AG08395 (cell line): ENCODE measurements around the gene BCAS1.

ENCODE experiments used
- DNase-seq: peaks from one replicate; pipeline ENCODE4 v3.0.0; 2012; ENCODE audit warnings: mixed read lengths, low spot score

Gene BCAS1

DNA sequence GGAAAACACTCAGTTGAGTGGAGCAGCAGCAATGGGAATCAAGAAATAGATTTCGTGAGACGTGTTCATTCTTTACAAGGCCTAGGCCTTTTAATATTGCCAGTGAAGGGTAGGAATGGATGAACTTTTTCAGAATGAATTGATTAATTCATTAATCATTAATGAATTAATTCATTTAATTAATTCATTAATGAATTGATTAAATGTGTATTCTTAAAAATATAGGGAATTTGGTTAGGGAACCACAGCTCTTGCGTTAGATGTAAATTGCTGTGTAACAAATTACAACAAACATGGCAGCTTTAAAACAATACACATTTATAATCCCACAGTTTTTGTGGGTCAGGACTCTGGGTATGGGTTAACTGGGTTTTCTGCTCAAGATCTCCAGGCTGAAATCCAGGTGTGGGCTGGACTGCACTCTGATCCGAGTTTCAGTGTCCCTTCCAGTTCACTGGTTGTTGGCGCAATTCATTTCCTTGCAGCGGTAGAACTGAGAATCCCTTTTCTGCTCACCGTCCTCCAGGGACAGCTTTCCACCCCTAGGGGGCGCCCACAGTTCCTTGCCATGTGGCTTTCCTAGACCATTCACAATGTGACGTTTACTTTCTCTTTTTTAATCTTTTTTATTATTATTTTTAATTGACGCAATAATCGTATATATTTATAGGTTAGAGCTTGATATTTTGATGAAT, 32.8 kb upstream of the BCAS1 start:
- DNase-seq = peak; percentile 66

DNA sequence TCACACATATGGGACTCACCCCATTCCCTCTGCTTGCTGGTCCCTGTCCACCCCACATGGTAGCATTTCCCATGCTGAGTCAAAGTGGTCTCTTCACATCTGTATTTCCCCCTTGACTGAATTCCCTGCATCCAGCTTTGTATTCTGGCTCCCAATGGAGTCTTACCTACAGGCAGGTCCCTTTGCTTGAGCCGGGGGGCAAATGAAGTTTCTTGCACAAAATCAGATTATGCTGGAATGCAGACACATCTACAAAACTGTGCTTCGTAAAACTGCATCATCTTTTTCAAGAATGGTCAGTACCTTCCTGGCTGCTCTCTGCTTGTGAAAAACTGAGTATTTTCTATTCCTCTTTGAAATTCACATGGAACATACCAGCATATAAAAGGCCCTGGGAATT, 32.1 kb upstream of the BCAS1 start:
- no peak for DNase-seq

DNA sequence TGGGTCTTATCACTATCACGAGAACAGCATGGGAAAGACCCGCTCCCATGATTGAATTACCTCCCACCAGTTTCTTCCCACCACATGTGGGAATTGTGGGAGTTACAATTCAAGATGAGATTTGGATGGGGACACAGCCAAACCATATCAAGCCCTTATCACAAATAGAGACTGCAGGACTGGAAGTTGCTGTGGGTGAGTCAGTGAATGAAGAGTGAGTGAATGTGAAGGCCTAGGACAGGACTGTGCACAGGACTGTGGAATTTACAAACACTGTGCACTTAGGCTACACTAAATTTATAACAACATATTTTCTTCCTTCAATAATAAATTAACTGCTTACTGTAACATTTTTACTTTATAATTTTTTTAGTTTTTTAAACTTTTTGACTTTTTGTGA, 30.2 kb upstream of the BCAS1 start:
- DNase-seq = no peak

DNA sequence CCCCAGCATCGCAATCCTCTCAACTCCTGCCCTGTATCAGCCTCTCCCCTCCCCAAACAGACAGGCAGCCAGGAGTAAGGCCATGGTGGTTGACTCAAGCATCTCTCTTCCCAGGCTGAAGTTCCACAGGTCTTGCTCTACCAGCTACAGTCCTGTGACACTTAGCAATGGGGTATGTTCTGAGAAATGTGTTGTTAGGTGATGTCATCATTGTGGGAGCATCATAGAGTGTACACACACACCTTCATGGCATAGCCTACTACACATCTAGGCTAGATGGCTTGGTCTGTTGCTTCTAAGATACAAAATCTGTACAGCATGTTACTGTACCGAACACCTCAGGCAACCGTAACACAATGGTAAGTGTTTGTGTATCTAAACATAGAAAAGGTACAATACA, 29.5 kb upstream of the BCAS1 start:
- no peak for DNase-seq

DNA sequence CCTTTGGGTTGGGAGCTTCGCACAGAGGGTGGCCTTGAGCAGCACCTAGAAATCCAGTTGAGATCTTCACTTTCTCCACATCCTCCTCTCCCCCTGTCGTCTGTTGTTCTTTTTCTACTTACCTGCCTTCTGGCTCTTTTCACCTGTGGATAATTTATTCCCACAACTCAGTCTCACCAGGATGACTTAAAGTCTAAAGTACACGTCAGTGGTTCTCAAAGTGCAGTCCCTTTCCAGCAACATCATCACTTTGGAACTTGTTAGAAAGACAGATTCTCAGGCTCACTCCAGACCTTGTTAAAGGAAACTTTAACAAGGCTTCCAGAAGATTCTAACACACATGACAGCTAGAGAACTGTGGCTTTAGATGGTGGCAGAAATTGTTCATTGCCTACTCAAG, 27.7 kb upstream of the BCAS1 start:
- no peak for DNase-seq

DNA sequence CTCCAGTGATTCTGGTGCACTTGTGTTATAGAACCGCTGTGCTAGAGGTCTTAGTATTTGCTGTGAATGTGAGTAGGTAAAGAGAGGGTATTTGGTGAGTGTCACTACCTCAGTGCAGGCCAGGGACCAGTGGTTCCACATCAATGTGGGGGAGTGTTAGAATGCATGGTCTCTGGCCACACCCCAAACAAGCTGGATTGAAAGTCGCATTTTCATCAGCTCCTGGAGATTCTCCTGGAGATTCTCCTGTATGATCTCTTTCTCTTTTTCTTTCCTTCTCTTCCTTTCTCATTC, 26.8 kb upstream of the BCAS1 start:
- no peak for DNase-seq

DNA sequence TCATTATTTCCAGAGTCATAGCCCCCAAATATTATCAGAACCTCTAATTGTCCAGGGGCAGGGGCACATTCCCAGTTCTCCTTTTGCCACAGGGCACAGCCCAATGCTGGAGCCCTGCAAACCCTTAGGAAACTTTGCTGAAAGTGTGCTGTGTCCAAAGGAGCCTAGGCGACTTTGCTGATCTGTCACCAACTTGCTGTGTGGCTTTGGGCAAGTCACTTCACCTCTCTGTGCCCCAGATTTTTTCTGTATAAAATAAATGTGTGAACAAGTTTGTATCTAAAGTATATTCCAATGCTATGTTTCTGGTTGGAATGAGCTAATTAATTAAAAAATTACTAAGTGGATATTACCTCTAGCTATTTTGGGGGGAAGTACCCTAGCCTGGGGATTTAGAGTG, 25.4 kb upstream of the BCAS1 start:
- DNase-seq = no peak

DNA sequence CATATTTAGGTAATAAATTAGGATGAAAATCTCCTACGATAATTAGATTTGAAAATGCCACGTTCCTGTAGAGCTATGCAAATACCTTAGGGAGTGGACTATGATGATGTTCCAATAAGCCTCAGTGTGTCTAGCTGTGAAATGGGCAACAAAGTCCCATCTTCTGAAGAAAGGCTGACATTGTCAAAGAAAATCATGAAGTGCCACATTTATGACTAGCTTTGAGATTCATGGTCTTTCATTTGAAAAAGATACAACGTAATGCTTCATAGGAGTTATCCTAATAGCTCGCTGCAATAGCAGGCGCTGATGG, 23.8 kb upstream of the BCAS1 start:
- no peak for DNase-seq

DNA sequence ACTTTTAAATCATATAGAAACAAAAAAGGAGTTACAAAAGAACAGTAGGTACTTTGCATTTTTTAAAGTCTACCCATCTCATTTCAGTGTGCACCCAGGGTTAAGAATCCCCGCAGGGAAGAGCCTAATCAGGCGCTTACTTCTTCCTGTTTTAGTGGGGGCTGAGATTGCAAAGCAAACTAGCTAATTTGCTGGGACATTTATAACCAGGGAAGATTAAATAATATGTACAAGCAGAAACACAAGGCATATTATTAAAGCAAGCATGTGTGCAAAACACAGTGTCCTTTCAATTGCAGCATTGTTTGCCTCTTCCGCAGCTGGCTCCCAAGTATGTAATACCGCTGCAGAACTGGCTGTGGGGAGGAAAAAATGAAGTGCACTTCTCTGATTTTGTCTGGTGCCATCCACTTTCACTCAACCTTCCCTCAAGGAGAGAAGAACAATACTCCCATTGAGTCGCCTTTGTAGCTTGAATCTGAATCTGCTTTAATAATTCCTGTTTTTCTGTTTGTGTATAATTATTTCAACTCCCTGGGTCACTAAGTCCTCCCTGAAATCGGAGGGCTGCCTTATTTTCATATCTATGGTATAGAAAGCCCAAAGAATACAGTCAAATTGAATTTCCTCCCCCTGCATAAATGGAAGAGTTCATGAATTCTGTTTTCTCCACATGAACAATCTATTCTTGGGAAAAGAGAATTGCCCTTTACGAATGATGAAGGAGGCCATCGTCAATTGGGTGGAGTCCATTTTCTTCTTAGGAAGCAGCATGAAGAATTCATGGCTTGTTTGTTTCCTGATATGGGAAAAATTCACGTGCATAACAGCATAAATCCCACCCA, 23.3 kb upstream of the BCAS1 start:
- no peak for DNase-seq

DNA sequence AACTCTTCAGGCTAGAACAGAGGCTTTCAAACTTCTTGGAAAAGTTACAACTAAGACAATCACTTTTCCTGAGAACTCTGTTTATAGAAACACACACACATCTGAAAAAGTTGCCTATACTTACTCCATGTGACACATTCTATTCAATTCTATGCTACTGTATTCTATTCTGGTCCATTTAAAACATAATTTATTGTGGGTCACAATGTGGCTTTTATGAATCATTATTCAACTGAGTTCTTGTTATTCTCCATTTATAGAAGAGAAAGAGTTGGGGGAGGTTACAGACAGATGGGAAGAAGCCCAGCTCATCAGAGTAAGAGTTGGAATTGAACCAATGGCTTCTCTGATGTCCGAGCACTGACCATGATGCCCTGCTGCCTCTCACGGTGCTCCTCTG, 21.6 kb upstream of the BCAS1 start:
- DNase-seq = no peak

DNA sequence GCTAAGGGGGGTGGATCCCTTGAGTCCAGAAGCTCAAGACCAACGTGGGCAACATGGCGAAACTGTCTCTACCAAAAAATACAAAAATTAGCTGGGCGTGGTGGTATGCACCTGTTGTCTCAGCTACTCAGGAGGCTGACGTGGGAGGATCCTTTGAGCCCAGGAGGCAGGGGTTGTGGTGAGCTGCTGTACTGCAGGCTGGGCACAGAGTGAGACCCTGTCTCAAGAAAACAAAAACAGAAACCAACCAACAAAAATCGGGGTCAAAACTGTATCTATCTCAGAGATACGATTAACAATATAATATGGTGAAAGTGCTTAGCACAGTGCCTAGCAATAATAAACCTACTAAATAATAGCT, 20.7 kb upstream of the BCAS1 start:
- DNase-seq = no peak

DNA sequence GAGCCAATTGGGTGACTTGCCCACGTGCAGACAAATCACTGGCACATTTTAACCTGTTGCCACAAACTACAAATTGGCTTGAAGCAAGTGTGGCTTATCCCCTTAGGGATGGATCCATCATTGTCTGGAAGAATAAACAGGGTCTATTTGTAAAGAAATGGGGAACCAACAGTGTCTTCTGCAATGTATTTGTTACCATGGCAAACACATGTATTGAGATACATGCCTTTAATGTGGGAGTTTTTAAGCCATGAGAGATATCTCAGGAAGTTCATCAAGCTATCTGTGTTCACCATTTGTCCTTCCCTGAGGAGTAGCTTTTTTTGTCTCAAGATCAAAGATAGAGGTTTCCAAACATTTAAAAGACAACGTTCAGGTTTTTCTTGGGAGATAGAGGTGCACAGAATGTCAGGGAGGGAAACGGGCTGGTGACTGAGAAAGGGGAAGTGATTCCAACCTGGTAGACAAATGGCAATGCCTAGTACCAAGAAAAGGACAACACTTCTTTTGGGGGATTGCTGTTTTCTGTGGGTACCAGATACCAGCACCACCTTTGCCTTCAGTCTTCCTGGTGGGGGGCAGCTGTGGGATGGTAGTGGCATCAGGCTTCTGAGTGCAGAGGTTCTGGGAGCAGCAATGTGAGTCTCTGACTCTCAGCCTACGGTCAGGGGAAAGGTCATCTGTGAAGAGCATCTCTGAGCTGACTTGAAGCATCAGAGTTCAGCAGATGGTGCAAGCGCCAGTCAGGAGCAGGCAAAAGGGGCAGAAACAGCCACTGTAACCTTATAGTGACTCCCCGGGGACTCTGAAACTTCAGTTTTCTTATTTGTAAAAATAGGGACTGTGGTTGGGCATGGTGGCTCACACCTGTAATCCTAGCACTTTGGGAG, 20.1 kb upstream of the BCAS1 start:
- DNase-seq = no peak

DNA sequence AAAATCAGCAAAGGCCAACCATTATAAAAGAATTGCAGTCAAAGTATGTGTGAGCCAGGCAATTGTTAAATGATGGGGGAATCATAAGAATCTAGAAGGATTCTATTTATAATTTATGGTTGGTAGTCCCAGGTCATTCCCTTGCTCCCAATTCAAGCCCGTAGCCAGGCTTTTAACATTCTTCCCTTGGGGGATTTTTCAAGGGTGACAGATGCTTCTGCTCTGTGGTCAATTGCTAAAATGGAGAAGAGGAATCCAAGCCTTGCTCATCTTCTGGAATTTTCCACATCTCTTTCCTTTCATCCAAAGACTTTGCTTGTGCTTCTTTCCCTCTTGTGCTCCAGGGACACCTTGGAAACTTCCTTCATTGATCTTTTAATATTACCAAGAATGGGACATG, 18.0 kb upstream of the BCAS1 start:
- DNase-seq = peak; percentile 56

DNA sequence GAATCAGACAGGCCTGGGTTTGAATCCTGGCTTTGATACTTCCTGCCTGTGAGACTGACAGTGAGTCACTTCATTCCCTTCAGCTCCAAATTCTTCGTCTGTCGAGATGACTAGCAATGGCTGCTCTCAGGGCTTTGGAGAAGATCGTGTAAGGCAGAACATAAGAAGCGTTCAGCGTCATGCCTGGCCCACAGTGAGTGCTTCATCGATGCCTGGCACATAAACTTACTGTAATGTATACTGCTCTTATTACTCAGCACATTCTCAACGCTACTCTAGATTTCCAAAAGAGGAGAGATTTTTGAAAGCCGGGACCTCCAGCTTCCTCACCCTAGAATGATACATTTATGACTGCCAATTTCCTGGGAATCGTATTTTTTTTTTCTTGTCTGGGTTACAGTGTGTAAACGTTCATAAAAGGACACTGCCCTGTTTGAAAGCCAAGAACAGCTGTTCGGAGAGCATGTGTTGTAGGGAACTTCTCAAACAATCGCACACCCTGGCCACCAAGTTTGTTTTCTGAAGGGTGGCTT, 16.2 kb upstream of the BCAS1 start:
- peak; percentile 61 for DNase-seq

DNA sequence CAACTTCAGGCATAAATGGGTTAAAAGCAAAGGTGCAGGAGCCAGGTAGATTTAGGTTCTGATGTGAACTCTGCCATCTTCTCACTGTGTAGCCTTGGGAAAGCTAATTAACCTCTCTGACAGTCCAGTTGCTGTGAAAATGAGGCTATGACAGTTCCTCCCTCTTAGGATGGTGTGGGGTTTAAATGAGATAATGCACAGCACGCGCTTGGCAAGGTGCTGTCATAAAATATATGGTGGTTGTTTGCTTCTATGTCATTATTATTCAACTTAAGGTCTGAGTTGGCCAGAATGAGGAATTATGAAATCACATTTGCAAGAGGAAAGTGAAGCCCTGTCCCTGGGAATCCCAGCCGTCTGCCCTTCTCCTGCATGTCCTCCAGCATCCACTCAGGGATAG, 15.5 kb upstream of the BCAS1 start:
- DNase-seq = no peak

DNA sequence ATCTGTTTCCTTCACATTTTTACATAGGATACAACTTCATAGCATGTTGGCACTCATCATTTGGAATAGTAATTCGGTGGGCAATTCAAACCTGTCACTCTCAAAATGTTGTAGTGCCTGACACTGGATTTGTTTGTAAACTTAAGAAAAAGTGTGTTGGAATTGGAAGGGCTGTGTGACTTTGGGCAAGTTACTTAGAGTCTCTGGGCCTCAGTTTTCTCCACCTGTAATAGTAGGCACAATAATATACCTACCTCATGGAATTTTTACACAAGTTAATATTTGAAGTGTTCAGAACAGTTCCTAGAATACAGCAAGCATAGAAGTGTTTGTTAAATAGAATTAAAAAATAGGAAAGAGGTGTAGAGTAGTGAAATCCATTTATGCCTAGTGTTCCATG, 15.0 kb upstream of the BCAS1 start:
- no peak for DNase-seq

DNA sequence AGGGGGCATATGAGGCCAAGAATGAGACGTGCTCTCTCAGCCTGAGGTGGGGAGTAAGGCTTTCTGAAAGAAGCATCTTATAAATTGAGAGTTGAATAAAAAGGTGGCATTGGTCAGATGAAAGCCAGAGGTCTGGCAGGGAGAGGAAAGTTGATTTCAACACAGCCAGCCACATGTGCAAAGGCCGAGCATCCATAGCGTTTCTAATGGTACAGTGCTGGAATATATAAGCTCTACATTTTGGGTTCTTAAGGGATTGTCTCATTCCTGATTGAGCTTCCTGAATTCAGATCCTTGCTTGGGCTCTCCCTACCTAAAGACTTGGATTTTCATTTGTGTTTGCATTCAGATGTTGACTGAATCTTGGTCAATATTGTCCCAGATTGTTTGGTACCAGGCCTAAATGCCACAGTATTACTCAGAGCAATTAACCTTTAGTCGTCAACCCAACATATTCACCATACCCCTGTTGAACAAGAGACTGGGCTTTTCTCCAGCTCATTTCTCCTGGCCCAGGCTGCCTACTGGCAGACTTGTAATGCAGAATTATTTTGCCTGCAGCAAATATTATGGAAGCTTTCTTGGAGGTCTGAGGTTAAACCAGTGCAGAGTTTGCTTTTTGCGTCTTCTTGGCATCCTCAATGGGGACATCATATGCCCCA, 14.5 kb upstream of the BCAS1 start:
- DNase-seq = peak; percentile 58

DNA sequence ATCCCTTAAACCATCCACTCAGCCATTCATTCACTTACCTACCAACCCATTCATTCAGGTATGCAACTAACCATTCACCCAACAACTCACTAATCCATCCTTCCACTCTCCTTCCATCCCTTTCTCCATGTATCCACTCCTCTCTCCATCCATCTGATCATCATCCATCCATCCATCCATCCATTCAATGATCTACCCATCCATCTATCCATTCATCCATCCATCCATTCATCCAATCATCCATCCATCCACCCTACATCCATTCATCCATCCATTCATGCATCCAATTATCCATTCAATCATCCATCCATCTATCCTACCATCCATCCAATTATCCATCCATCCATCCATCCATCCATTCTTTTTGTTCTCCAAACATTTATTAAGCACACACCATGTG, 13.8 kb upstream of the BCAS1 start:
- DNase-seq = no peak

DNA sequence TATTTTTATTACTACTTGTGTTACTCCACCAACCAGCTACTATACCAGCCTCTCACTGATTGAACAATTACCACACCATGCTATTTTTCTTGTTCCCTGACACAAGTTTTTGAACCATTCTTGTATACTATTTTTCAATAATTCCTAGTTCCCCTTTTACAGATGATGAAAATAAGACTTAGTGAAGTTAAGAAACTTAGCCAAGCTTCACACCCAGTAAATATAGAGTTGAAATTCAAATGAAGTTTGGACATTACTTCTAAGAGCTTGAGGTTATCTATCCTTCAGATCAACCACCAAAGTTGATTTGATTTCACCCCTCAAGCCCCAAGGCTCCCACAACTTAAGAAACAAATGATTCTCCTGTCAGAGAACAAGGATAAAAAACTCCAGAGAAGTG, 13.1 kb upstream of the BCAS1 start:
- DNase-seq = no peak

DNA sequence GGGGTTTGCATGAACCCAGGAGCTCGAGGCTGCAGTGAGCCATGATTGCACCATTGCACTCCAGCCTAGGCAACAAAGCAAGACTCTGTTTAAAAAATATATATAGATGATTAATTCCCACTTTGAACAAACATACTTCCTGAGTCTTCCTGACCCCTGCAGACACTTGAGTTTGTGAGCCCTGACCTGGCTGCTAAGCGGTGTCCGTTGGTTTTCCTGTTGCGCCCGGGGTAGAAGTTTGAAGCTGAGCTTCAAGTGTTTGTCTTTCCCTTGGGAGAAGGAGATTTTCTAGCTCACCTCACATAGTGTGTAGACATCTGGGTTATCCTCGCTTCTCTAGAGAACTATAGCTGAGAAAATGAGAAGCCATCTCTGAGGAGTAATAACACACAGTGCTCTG, 11.7 kb upstream of the BCAS1 start:
- DNase-seq = no peak

DNA sequence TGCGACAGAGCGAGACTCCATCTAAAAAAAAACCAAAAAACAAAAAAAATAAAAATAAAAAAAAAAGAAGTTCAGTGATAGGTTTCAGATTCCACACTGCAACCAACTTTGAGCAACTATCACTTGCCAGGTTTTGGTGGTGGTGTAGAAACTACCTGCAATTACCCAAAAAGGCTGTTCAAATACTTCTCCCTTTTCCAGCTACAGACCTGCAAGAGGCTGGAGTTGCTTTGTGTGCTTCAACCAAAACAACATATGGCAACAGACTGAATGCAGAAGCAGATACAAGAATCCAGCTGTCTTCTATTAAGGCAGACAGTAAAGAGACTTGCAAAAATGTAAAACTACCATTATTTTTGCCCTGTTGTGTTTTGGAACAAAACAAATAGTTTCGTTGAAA, 9.3 kb upstream of the BCAS1 start:
- no peak for DNase-seq

DNA sequence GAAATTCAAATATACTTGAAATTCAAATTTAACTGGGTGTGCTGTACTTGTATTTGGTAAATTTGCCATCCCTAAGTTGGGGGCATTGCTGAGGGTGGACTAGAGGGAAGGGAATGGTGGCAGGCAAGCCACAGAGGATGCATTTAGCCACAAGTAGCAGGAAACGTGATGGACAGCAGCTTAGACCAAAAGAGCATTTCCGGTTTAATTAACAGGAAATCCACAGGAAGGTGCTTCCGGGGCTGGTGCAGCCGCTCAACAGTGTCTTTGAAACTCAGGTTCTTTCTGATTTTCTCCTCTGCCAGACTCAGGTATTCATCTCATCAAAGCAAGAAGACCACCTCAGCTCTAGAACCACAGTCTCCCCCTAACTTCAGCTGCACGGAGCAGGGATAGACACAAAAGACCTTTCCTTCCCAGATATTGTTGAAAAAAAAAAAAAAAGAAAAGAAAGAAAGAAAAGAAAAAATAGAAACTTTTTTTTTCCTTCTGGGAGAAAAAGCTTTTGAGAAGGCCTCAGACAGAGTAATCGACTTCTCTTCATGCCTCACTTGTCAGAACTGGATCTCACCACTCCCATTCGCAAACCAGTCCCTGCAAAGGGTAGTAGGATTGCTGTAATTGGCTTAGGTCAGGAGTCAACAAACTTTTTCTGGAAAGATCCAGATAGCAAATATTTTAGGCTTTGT, 8.0 kb upstream of the BCAS1 start:
- DNase-seq = no peak
